ENCODE results near the gene VGLL2. TPM values are rescaled to one million over a fixed set of nuclear protein-coding genes. Genes with fewer than 3 reads are reported as not detected.

VGLL2 gene
- polyA plus RNA-seq (2013, experiment 1 of 2): 0.62 TPM
- polyA plus RNA-seq (2013, experiment 2 of 2): 0.64 TPM

DNA sequence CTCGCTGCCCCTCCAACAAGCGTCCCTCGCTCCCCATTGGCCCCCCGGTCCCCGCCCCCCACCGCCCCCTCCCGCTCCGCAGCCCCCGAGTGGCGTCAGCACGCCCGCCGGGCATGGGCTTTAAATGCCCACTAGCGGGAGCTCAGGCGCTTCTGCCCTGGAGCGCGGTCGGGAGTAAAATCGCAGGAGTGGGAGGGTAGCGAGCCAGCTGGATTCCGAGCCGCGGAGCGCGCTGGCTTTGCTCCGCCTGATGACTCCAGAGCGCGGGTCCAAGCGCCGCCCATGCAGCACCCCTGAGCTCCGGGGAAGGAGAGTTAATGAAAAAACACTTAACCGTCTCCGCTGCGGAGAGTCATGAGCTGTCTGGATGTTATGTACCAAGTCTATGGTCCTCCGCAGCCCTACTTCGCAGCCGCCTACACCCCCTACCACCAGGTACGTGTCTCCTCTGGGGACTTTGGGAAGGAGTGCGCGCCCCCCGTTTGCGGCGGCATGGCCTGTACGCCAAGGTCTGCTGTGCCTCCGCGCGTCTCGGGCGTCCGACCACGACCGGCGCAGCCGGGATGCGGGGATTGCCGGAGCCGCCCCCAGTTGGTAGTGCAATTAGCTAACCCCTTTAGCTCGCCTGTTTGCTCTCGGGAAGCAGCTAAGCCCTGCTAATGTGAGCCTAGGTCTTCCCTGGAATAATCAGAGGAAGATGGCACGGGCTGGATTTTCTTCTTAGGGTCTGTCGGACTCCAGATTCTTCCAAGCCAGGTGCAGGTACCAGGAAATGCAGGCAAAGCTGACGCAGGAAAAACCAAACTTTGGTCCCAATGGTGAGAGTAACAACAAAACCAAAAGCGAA lies at the start of gene VGLL2:
Gene VGLL2, plus strand, starts transcription at position 149 of the 847 bp plus-strand sequence. Its CDS starts 206 bp downstream, at position 355.
- no peaks in the 10 kb centered on the region for H3K79me1 ChIP-seq (ENCODE audit: low read length)
- no peaks in the 10 kb centered on the region for H3K36me3 ChIP-seq (ENCODE audit: control insufficient read depth, insufficient read depth, low read length)
- H2BK5ac ChIP-seq (ENCODE audit: low read length): no peak within 1 kb of the TSS
- H4K5ac ChIP-seq (ENCODE audit: low read length): no peak within 1 kb of the TSS
- WGBS (ENCODE audit: extremely low coverage, insufficient coverage, low lambda C conversion rate): no CpG with 5 or more reads among the region's 63 CpGs
- H3K27me3 ChIP-seq (ENCODE audit: insufficient read depth, low read length, poor library complexity): peaks cover 74% of the 10 kb centered on the region
- peak within 1 kb of the TSS; percentile 78 for H3K4me2 ChIP-seq (ENCODE audit: low read length)
- H3K79me2 ChIP-seq (ENCODE audit: control insufficient read depth, insufficient read depth, low read length): no peaks in the 10 kb centered on the region
- H3K18ac ChIP-seq (ENCODE audit: low read length): no peak within 1 kb of the TSS
- H2BK120ac ChIP-seq (ENCODE audit: low read depth, low read length): no peak within 1 kb of the TSS
- H3K9ac ChIP-seq (ENCODE audit: low read length): no peak within 1 kb of the TSS
- H2AK5ac ChIP-seq (ENCODE audit: low read length): no peak within 1 kb of the TSS
- peak; percentile 72 for DNase-seq
- peak within 1 kb of the TSS; percentile 34 for H3K4me3 ChIP-seq (ENCODE audit: low read length)
- H3K56ac ChIP-seq (ENCODE audit: low read length): peak within 1 kb of the TSS; percentile 45
- peaks cover 4% of the 10 kb centered on the region for H3K4me1 ChIP-seq (ENCODE audit: control insufficient read depth, low read depth, low read length)
- H3K4ac ChIP-seq (ENCODE audit: low read depth, low read length): no peak within 1 kb of the TSS
- no peak within 1 kb of the TSS for H3K23ac ChIP-seq (ENCODE audit: low read length)
- no peak within 1 kb of the TSS for H3K27ac ChIP-seq (ENCODE audit: low read depth, low read length)
- H4K8ac ChIP-seq (ENCODE audit: low read depth, low read length): no peak within 1 kb of the TSS
- H2BK15ac ChIP-seq (replicated peaks; ENCODE audit: low read depth): no peak within 1 kb of the TSS

DNA sequence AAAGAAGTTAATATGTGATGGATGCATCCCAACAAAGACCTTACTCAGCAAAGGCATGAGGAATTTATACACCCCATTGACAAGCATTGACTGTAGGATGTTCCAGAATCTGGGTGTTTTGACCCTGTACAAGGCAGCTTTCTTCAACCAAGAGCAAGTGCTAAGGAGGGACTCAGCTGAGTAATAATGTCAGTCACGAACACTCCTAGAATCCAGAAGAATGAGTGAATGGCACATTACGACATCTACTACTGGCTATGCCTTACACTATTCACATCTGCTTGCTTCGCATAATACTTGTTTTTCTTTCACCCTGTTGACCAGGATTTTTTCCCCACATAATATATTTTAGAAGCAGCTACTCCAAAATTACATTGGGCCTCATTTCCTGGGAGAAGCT lies 42.5 kb upstream of the VGLL2 start:
- Histone ChIP-seq H2BK5ac (ENCODE audit: low read length) (no peak overlapping the region), H3K79me2 (ENCODE audit: control insufficient read depth, insufficient read depth, low read length) (no peaks in the 10 kb centered on the region), H3K23ac (ENCODE audit: low read length) (no peak overlapping the region), H3K56ac (ENCODE audit: low read length) (no peak overlapping the region), H2BK120ac (ENCODE audit: low read depth, low read length) (no peak overlapping the region), H3K18ac (ENCODE audit: low read length) (no peak overlapping the region), H3K79me1 (ENCODE audit: low read length) (no peaks in the 10 kb centered on the region), H3K4me1 (ENCODE audit: control insufficient read depth, low read depth, low read length) (no peaks in the 10 kb centered on the region), H3K4ac (ENCODE audit: low read depth, low read length) (no peak overlapping the region), H3K4me3 (ENCODE audit: low read length) (no peak overlapping the region), H3K27me3 (ENCODE audit: insufficient read depth, low read length, poor library complexity) (no peaks in the 10 kb centered on the region), H2AK5ac (ENCODE audit: low read length) (no peak overlapping the region), H3K36me3 (ENCODE audit: control insufficient read depth, insufficient read depth, low read length) (no peaks in the 10 kb centered on the region), H2BK15ac (replicated peaks; ENCODE audit: low read depth) (no peak overlapping the region), H3K4me2 (ENCODE audit: low read length) (no peak overlapping the region), H4K5ac (ENCODE audit: low read length) (no peak overlapping the region), H4K8ac (ENCODE audit: low read depth, low read length) (no peak overlapping the region), H3K27ac (ENCODE audit: low read depth, low read length) (no peak overlapping the region), H3K9ac (ENCODE audit: low read length) (no peak overlapping the region)
- DNase-seq: no peak
- WGBS (ENCODE audit: extremely low coverage, insufficient coverage, low lambda C conversion rate): no CpG with 5 or more reads among the region's 3 CpGs

GRCh38 chr6:117226778-117227177 lies 38.6 kb upstream of the VGLL2 start:
- H2BK15ac ChIP-seq (replicated peaks; ENCODE audit: low read depth): no peak overlapping the region
- no peak overlapping the region for H2BK120ac ChIP-seq (ENCODE audit: low read depth, low read length)
- H2AK5ac ChIP-seq (ENCODE audit: low read length): no peak overlapping the region
- no peak overlapping the region for H3K23ac ChIP-seq (ENCODE audit: low read length)
- H3K4ac ChIP-seq (ENCODE audit: low read depth, low read length): no peak overlapping the region
- no peak overlapping the region for H3K56ac ChIP-seq (ENCODE audit: low read length)
- H3K36me3 ChIP-seq (ENCODE audit: control insufficient read depth, insufficient read depth, low read length): no peaks in the 10 kb centered on the region
- H3K4me3 ChIP-seq (ENCODE audit: low read length): no peak overlapping the region
- no CpG with 5 or more reads among the region's 1 CpG for WGBS (ENCODE audit: extremely low coverage, insufficient coverage, low lambda C conversion rate)
- no peak overlapping the region for H3K9ac ChIP-seq (ENCODE audit: low read length)
- H4K8ac ChIP-seq (ENCODE audit: low read depth, low read length): no peak overlapping the region
- no peaks in the 10 kb centered on the region for H3K27me3 ChIP-seq (ENCODE audit: insufficient read depth, low read length, poor library complexity)
- no peaks in the 10 kb centered on the region for H3K79me2 ChIP-seq (ENCODE audit: control insufficient read depth, insufficient read depth, low read length)
- H3K4me2 ChIP-seq (ENCODE audit: low read length): no peak overlapping the region
- DNase-seq: no peak
- H3K79me1 ChIP-seq (ENCODE audit: low read length): no peaks in the 10 kb centered on the region
- H3K4me1 ChIP-seq (ENCODE audit: control insufficient read depth, low read depth, low read length): no peaks in the 10 kb centered on the region
- no peak overlapping the region for H3K27ac ChIP-seq (ENCODE audit: low read depth, low read length)
- H3K18ac ChIP-seq (ENCODE audit: low read length): no peak overlapping the region
- no peak overlapping the region for H2BK5ac ChIP-seq (ENCODE audit: low read length)
- no peak overlapping the region for H4K5ac ChIP-seq (ENCODE audit: low read length)

DNA sequence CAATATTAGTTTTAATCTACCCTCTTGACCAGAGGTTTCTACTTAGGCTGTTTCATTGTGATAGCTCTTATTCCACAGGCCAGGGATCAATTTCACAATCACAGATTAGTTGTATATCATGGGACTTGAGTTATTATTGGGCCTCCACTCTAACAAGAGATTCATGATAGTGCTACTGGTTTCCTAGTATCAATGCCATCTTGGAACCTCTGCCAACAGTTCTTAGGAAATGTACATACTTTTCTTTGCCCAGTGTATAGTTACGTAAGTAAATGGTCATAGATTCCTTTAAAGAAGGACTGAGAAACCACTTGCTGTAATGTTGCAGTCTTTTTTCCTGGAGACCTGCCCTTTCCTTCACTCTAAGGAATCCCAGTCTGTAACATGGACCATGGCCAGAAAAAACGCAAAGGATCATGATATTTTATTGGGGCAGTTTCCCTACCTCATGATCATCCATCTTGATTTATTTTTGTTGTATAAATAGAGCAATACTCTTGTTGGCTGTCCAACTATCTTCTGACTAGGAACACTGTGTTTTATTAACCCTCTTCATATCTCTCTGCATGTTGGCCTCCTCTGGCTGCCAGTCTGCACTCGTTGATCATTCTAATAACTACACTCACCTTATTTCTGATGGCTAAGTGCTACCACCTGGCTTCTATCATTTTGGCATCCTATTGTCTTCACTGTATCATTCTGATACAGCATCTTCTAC lies 38.0 kb upstream of the VGLL2 start:
- Histone ChIP-seq H3K9ac (ENCODE audit: low read length) (no peak overlapping the region), H4K8ac (ENCODE audit: low read depth, low read length) (no peak overlapping the region), H3K4me2 (ENCODE audit: low read length) (no peak overlapping the region), H3K36me3 (ENCODE audit: control insufficient read depth, insufficient read depth, low read length) (no peaks in the 10 kb centered on the region), H3K18ac (ENCODE audit: low read length) (no peak overlapping the region), H3K4me3 (ENCODE audit: low read length) (no peak overlapping the region), H3K79me2 (ENCODE audit: control insufficient read depth, insufficient read depth, low read length) (no peaks in the 10 kb centered on the region), H2BK5ac (ENCODE audit: low read length) (no peak overlapping the region), H3K4me1 (ENCODE audit: control insufficient read depth, low read depth, low read length) (no peaks in the 10 kb centered on the region), H3K79me1 (ENCODE audit: low read length) (no peaks in the 10 kb centered on the region), H2BK15ac (replicated peaks; ENCODE audit: low read depth) (no peak overlapping the region), H3K23ac (ENCODE audit: low read length) (no peak overlapping the region), H2BK120ac (ENCODE audit: low read depth, low read length) (no peak overlapping the region), H3K4ac (ENCODE audit: low read depth, low read length) (no peak overlapping the region), H3K27ac (ENCODE audit: low read depth, low read length) (no peak overlapping the region), H3K56ac (ENCODE audit: low read length) (no peak overlapping the region), H2AK5ac (ENCODE audit: low read length) (no peak overlapping the region), H3K27me3 (ENCODE audit: insufficient read depth, low read length, poor library complexity) (no peaks in the 10 kb centered on the region), H4K5ac (ENCODE audit: low read length) (no peak overlapping the region)
- no peak for DNase-seq
- WGBS (ENCODE audit: extremely low coverage, insufficient coverage, low lambda C conversion rate): no CpG with 5 or more reads among the region's 3 CpGs

DNA sequence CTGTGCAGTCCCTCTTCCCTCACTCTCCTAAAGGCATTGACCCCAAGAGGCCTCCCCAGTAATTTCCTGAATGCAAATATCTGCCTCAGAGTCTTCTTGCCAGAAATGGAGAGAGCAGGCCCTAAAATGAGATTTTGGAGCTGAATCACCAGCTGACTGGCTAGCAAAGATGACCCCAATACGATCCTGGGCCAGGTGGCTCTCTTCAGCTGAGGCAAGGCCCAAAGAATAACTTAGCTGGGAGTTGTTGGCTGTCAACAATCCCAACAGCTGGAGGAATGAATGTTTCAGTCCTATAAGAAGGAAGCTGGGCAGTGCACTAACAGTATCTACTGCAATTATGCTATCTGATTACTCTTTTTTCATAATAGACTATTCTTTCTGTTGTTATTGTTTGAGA lies 37.2 kb upstream of the VGLL2 start:
- Histone ChIP-seq H2BK120ac (ENCODE audit: low read depth, low read length) (no peak overlapping the region), H3K4me1 (ENCODE audit: control insufficient read depth, low read depth, low read length) (no peaks in the 10 kb centered on the region), H3K27ac (ENCODE audit: low read depth, low read length) (no peak overlapping the region), H3K36me3 (ENCODE audit: control insufficient read depth, insufficient read depth, low read length) (no peaks in the 10 kb centered on the region), H4K8ac (ENCODE audit: low read depth, low read length) (no peak overlapping the region), H3K4me2 (ENCODE audit: low read length) (no peak overlapping the region), H3K79me1 (ENCODE audit: low read length) (no peaks in the 10 kb centered on the region), H2AK5ac (ENCODE audit: low read length) (no peak overlapping the region), H4K5ac (ENCODE audit: low read length) (no peak overlapping the region), H3K18ac (ENCODE audit: low read length) (no peak overlapping the region), H3K23ac (ENCODE audit: low read length) (no peak overlapping the region), H2BK5ac (ENCODE audit: low read length) (no peak overlapping the region), H3K4me3 (ENCODE audit: low read length) (no peak overlapping the region), H2BK15ac (replicated peaks; ENCODE audit: low read depth) (no peak overlapping the region), H3K4ac (ENCODE audit: low read depth, low read length) (no peak overlapping the region), H3K79me2 (ENCODE audit: control insufficient read depth, insufficient read depth, low read length) (no peaks in the 10 kb centered on the region), H3K56ac (ENCODE audit: low read length) (no peak overlapping the region), H3K27me3 (ENCODE audit: insufficient read depth, low read length, poor library complexity) (no peaks in the 10 kb centered on the region), H3K9ac (ENCODE audit: low read length) (no peak overlapping the region)
- no CpG with 5 or more reads among the region's 1 CpG for WGBS (ENCODE audit: extremely low coverage, insufficient coverage, low lambda C conversion rate)
- no peak for DNase-seq

Data from mesendoderm (in vitro differentiated cells).